ENCODE measurements around the gene ZNF263. TPM values are rescaled to one million over a fixed set of nuclear protein-coding genes. Genes with fewer than 3 reads are reported as not detected.
A peak's percentile ranks its signal among the peaks of the same experiment; 100 is the strongest.

Gene ZNF263
- total and polyA plus RNA-seq, 10 of the 15 experiments (the other 5 are each of a cell fraction or from before 2014, with no cell fraction given) = 4.7 to 45.6 (median 24.5) TPM

- TF ChIP-seq IRF5 (IDR thresholded peaks at IDR 0.05; ENCODE audit: borderline replicate concordance) = no peak
- TF ChIP-seq PAX5 (IDR thresholded peaks at IDR 0.05; ENCODE audit: borderline replicate concordance, low read depth, low read length) = peak; percentile 80; the same call in 1 of the 2 replicates
- peak; percentile 94 for TF ChIP-seq GABPA (IDR thresholded peaks at IDR 0.05; ENCODE audit: low read depth)
- no peak for TF ChIP-seq EGR1 (IDR thresholded peaks at IDR 0.05; ENCODE audit: borderline replicate concordance in 1 of 2, low read depth in 2 of 2, low read length in 2 of 2)
- peak; percentile 58; the same call in 1 of the 2 replicates for TF ChIP-seq GATAD2B (conservative IDR thresholded peaks at IDR 0.05; ENCODE audit: low read depth)
- no peak for TF ChIP-seq RCOR1 (conservative IDR thresholded peaks at IDR 0.05; ENCODE audit: low read depth, low read length)
- TF ChIP-seq ZBED1 (IDR thresholded peaks at IDR 0.05; ENCODE audit: borderline replicate concordance) = no peak
- TF ChIP-seq MLLT1 (IDR thresholded peaks at IDR 0.05) = peak; percentile 68
- TF ChIP-seq CBX5 (IDR thresholded peaks at IDR 0.05; ENCODE audit: low read depth) = no peak
- TF ChIP-seq MYC (IDR thresholded peaks at IDR 0.05; ENCODE audit: insufficient read depth, insufficient read length, insufficient replicate concordance, low read length, severe bottlenecking) = no peak
- no peak for TF ChIP-seq ATF3 (IDR thresholded peaks at IDR 0.05; ENCODE audit: borderline replicate concordance, extremely low read depth, low read depth, low read length)
- TF ChIP-seq ELK1 (IDR thresholded peaks at IDR 0.05; ENCODE audit: low read depth, low read length) = peak; percentile 42; the same call in 1 of the 2 replicates
These were observed 48.3 kb upstream of the ZNF263 start, which contains the start of gene ZNF200 (continued) for GRCh38 chr16:3234857-3235561.
